PC-3 (cell line): Measurements from ENCODE around the gene ATP5F1E. TPM values are rescaled to one million over a fixed set of nuclear protein-coding genes. Genes with fewer than 3 reads are reported as not detected.

Experiments used
- ATAC-seq: fragments of 200-7000 bp; cut with Tn5 transposase; 2 replicates; pipeline ENCODE4 v1.9.1; 2020; ENCODE audit warnings: mild to moderate bottlenecking, moderate library complexity
- BruUV-seq: library from RNA; stranded (reverse); fragments of 400-500 nt; replicated peaks from 2 replicates; lab custom pipeline; 2021; lab: Mats Ljungman, UMichigan
- CTCF ChIA-PET: fragments of 300-600 bp; sonication (Branson Sonifier 250); formaldehyde crosslinking; loops from one replicate; lab custom pipeline; 2022; ENCODE audit warnings: antibody characterized with exemption; lab: Charles Lee
- POLR2A ChIA-PET: fragments of 300-600 bp; sonication (Branson Sonifier 250); formaldehyde crosslinking; loops from one replicate; lab custom pipeline; 2022; ENCODE audit warnings: antibody characterized with exemption; ENCODE audit not compliant: unreplicated experiment; lab: Charles Lee
- DNase-seq: peaks from one replicate; pipeline ENCODE4 v3.0.0-alpha.2; 2015
- H2AFZ ChIP-seq: fragments of 300-600 bp; sonication (generic); 2 replicates; pipeline ENCODE4 v1.6.0; 2016; ENCODE audit warnings: antibody characterized with exemption, low read length
- H3F3A ChIP-seq: fragments of 300-600 bp; sonication (generic); one replicate; pipeline ENCODE4 v1.6.0; 2017; ENCODE audit warnings: antibody characterized with exemption, low read length, control low read depth, mild to moderate bottlenecking; ENCODE audit not compliant: unreplicated experiment
- H3K27ac ChIP-seq: fragments of 300-600 bp; sonication (generic); 2 replicates; pipeline ENCODE4 v1.5.1; 2016; ENCODE audit warnings: mild to moderate bottlenecking, low read length
- H3K27me3 ChIP-seq: fragments of 300-600 bp; sonication (generic); 2 replicates; pipeline ENCODE4 v1.6.1; 2016; ENCODE audit warnings: low read length, mixed read lengths
- H3K36me3 ChIP-seq: fragments of 300-600 bp; sonication (generic); 2 replicates; pipeline ENCODE4 v1.6.1; 2016; ENCODE audit warnings: low read depth, mixed run types, low read length, mixed read lengths
- H3K4me1 ChIP-seq: fragments of 300-600 bp; sonication (generic); 2 replicates; pipeline ENCODE4 v1.5.1; 2016; ENCODE audit warnings: low read length; ENCODE audit not compliant: insufficient read depth
- H3K4me2 ChIP-seq: fragments of 300-600 bp; sonication (generic); 2 replicates; pipeline ENCODE4 v1.6.0; 2016; ENCODE audit warnings: low read length
- H3K4me3 ChIP-seq: fragments of 300-600 bp; sonication (generic); 2 replicates; pipeline ENCODE4 v1.5.1; 2016; ENCODE audit warnings: mild to moderate bottlenecking, low read length, mixed read lengths
- H3K79me2 ChIP-seq: fragments of 300-600 bp; sonication (generic); 2 replicates; pipeline ENCODE4 v1.6.1; 2017; ENCODE audit warnings: low read length, mixed read lengths
- H3K9ac ChIP-seq: fragments of 300-600 bp; sonication (generic); 2 replicates; pipeline ENCODE4 v1.6.0; 2016; ENCODE audit warnings: mild to moderate bottlenecking, low read length
- H3K9me2 ChIP-seq: fragments of 300-600 bp; sonication (generic); replicated peaks from 2 replicates; pipeline ENCODE4 v1.6.1; 2016; ENCODE audit warnings: mixed run types, low read length, mixed read lengths
- H3K9me3 ChIP-seq: fragments of 300-600 bp; sonication (generic); 2 replicates; pipeline ENCODE4 v1.6.1; 2016; ENCODE audit warnings: low read length, mixed read lengths
- H4K20me1 ChIP-seq: fragments of 300-600 bp; sonication (generic); 2 replicates; pipeline ENCODE4 v1.6.1; 2016; ENCODE audit warnings: low read length, mixed read lengths
- CTCF ChIP-seq: fragments of 300-600 bp; sonication (generic); conservative IDR thresholded peaks from 2 replicates; pipeline ENCODE4 v1.5.1; 2017; ENCODE audit warnings: antibody characterized with exemption, low read depth, mild to moderate bottlenecking, low read length
- EZH2 ChIP-seq: fragments of 300-600 bp; sonication (generic); IDR thresholded peaks from one replicate; pipeline ENCODE4 v1.6.1; 2017; ENCODE audit warnings: antibody characterized with exemption, mild to moderate bottlenecking, low read length; ENCODE audit not compliant: unreplicated experiment
- EZH2phosphoT487 ChIP-seq: fragments of 300-600 bp; sonication (generic); IDR thresholded peaks from 2 replicates; pipeline ENCODE4 v1.6.1; 2018; ENCODE audit warnings: mild to moderate bottlenecking, antibody characterized with exemption, low read length, borderline replicate concordance
- intact Hi-C: fragments of 100-400 bp; cut with micrococcal nuclease; formaldehyde crosslinking; loops from 2 replicates; pipeline ENCODE4 v1.9.0; 2023
- total RNA-seq: library from RNA; depleted of rRNA; stranded (reverse); fragments of >200 nt; gene quantifications from 2 replicates; pipeline ENCODE4 v1.2.3, GENCODE V29; 2014

Gene ATP5F1E
- total RNA-seq, 1 experiment from 2014 or later: 58.5 TPM

DNA sequence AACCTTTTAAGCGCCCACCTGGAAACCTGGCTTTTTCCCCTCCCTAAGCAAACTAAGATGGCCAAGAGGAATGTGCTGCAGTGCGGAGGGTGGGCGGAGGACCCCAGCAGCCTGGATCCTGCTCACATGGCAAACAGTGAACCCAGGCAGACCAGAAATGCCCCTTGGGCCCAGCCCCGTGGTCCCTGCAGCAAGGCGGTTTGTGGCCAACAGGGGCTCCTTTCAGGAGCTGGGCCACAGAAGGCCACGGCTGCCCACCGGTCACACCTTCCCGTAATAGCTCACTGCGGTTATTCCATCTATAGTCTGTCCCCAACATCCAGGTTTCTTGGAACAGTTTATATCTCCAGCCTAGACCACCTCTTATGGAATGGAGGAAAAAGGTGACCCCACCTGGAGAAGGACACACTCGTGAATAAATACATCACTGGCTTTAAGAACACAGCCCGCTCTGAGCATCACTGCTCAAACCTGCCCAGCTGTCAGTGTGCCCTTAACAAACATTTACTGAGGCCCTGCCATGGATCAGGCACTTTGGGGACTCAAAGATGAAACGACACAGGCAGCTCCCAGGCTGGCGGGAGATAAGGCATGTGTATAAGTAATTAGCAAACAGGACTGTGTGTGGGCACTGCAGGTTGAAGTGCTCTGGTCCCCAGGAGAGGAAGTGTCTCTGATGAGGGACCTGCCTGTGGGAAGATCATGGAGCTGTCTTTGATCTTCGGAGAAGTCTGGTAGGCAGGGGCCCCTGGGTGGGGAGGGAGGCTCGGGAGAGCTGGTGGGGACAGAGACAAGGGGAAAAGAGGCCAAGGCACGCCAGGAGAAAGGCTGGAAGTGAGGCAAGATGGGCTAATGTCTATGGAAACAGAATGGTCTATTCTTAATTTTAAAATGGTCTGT lies 16.1 kb downstream of the ATP5F1E start:
- Histone ChIP-seq H3K27me3 (no peaks in the 10 kb centered on the region), H3K27ac (no peak overlapping the region), H3K9ac (no peak overlapping the region), H4K20me1 (no peaks in the 10 kb centered on the region), H3K4me3 (no peak overlapping the region), H3K4me1 (peaks cover 20% of the 10 kb centered on the region), H3K9me2 (no peaks in the 10 kb centered on the region), H2AFZ (no peak overlapping the region), H3K4me2 (0 out of 2 replicates have a peak overlapping the region, but pooled peaks have one; percentile 1), H3K79me2 (no peaks in the 10 kb centered on the region), H3K36me3 (no peaks in the 10 kb centered on the region), H3F3A (no peaks in the 10 kb centered on the region), H3K9me3 (no peaks in the 10 kb centered on the region)
- DNase-seq (no peak), ATAC-seq (no peak)
- BruUV-seq: no TSS peak
- CTCF ChIA-PET: no interaction called here
- TF ChIP-seq EZH2 (no peak), CTCF (no peak), EZH2phosphoT487 (no peak)
- intact Hi-C loops: no loop called here
- POLR2A ChIA-PET: no interaction called here

- no peaks in the 10 kb centered on the region for H3K36me3 ChIP-seq
- H4K20me1 ChIP-seq: no peaks in the 10 kb centered on the region
- H2AFZ ChIP-seq: no peak overlapping the region
- H3F3A ChIP-seq: no peaks in the 10 kb centered on the region
- ChIA-PET CTCF (no interaction called here), POLR2A (no interaction called here)
- TF ChIP-seq EZH2phosphoT487: no peak
- no peak for TF ChIP-seq EZH2
- TF ChIP-seq CTCF: no peak
- H3K27ac ChIP-seq: no peak overlapping the region
- H3K4me1 ChIP-seq: peaks cover 25% of the 10 kb centered on the region
- no peak for ATAC-seq
- no peaks in the 10 kb centered on the region for H3K79me2 ChIP-seq
- H3K4me2 ChIP-seq: no peak overlapping the region
- H3K9me3 ChIP-seq: no peaks in the 10 kb centered on the region
- no peak overlapping the region for H3K9ac ChIP-seq
- DNase-seq: no peak
- BruUV-seq: no TSS peak
- H3K4me3 ChIP-seq: no peak overlapping the region
- no peaks in the 10 kb centered on the region for H3K27me3 ChIP-seq
- H3K9me2 ChIP-seq: no peaks in the 10 kb centered on the region
- intact Hi-C loops: no loop called here
These were observed 16.7 kb downstream of the ATP5F1E start for GRCh38 chr20:59015411-59015810.
